ENCODE results near the gene TAS2R1.

DNA sequence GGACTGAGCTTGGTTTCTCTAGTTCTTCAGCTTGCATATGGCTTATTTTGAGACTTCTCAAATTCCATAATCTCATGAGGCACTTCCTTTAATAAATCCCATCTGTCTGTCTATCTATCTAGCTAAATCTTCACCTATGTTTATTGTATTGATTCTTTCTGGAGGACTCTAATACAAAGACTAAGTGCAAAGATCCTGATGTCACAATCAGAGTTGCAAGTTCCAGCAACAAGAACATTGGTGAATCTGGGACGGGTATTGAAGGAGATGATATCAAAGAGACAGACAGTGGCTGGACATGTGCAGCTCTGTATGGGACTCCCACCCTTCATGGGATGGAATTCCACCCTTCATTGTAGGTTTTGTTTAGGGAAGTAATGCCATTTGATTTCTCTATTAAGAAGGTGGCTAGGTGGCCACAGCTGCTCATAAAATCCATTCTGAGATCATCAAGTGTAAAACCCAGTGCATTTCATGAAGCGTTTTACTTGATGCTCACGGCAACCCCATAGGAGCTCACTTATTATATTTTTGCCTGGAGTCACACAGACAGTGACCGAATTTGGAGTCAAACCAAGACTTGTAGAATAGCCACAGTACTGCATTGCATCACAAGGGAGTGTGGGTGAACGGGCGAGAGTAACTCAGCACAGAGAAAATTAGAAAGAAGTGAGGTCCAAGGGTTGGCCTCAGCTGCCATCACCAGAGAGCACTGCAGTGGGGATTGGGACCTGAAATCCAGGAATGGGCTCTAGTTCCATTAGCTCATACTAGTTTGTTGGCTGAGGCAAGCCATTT, 24.9 kb downstream of the TAS2R1 start:
- TF ChIP-seq, protein P1, sequence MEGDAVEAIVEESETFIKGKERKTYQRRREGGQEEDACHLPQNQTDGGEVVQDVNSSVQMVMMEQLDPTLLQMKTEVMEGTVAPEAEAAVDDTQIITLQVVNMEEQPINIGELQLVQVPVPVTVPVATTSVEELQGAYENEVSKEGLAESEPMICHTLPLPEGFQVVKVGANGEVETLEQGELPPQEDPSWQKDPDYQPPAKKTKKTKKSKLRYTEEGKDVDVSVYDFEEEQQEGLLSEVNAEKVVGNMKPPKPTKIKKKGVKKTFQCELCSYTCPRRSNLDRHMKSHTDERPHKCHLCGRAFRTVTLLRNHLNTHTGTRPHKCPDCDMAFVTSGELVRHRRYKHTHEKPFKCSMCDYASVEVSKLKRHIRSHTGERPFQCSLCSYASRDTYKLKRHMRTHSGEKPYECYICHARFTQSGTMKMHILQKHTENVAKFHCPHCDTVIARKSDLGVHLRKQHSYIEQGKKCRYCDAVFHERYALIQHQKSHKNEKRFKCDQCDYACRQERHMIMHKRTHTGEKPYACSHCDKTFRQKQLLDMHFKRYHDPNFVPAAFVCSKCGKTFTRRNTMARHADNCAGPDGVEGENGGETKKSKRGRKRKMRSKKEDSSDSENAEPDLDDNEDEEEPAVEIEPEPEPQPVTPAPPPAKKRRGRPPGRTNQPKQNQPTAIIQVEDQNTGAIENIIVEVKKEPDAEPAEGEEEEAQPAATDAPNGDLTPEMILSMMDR (IDR thresholded peaks at IDR 0.05): no peak
- TF ChIP-seq POLR2A (IDR thresholded peaks at IDR 0.05): no peak
